ENCODE results near the gene TMEM218. TPM values are rescaled to one million over a fixed set of nuclear protein-coding genes. Genes with fewer than 3 reads are reported as not detected.

TMEM218 gene
- total and polyA plus RNA-seq, 8 donors, result 5.6 to 27.1 (median 10.0) TPM

GRCh38 chr11:125084761-125085231 lies 26.6 kb downstream of the TMEM218 start:
- intact Hi-C loops (cut with DNase I), result no loop called here
- no peaks in the 10 kb centered on the region for H3K9me3 ChIP-seq
- TF ChIP-seq CTCF (IDR thresholded peaks at IDR 0.05), result no peak
- no peak for FAIRE-seq
- no peak overlapping the region for H3K27ac ChIP-seq
- no peaks in the 10 kb centered on the region for H3K4me1 ChIP-seq
- H3K4me3 ChIP-seq, result no peak overlapping the region
- ATAC-seq, result no peak
- no peaks in the 10 kb centered on the region for H3K36me3 ChIP-seq
- H3K27me3 ChIP-seq, result no peaks in the 10 kb centered on the region
- DNase-seq, result peak in 1 of 6 donors; percentile 42
- WGBS, 2 donors, result 65 to 74% methylated on average over 8 of the region's 8 CpGs

- H3K4me3 ChIP-seq, result no peak overlapping the region
- no peaks in the 10 kb centered on the region for H3K9me3 ChIP-seq
- FAIRE-seq (no peak), DNase-seq (peak in 2 of 6 donors; percentile 49 to 60), ATAC-seq (no peak)
- 81 to 85% methylated on average over 11 of the region's 11 CpGs for WGBS, 2 donors
- H3K27me3 ChIP-seq, result no peaks in the 10 kb centered on the region
- H3K36me3 ChIP-seq, result no peaks in the 10 kb centered on the region
- H3K27ac ChIP-seq, result no peak overlapping the region
- intact Hi-C loops (cut with DNase I), result no loop called here
- TF ChIP-seq CTCF (IDR thresholded peaks at IDR 0.05), result no peak
- H3K4me1 ChIP-seq, result no peaks in the 10 kb centered on the region
These were observed 27.4 kb downstream of the TMEM218 start for GRCh38 chr11:125084057-125084416.

- Histone ChIP-seq H3K9me3 (no peaks in the 10 kb centered on the region), H3K4me1 (no peaks in the 10 kb centered on the region), H3K4me3 (no peak overlapping the region), H3K36me3 (no peaks in the 10 kb centered on the region), H3K27me3 (no peaks in the 10 kb centered on the region), H3K27ac (no peak overlapping the region)
- 51 to 62% methylated on average over 11 of the region's 11 CpGs for WGBS, 2 donors
- FAIRE-seq (no peak), DNase-seq (no peak), ATAC-seq (no peak)
- intact Hi-C loops (cut with DNase I), result no loop called here
- TF ChIP-seq CTCF (IDR thresholded peaks at IDR 0.05), result no peak
These were observed 27.9 kb downstream of the TMEM218 start for GRCh38 chr11:125083312-125084056.

- no peaks in the 10 kb centered on the region for H3K4me1 ChIP-seq
- 58 to 77% methylated on average over 10 of the region's 10 CpGs for WGBS, 2 donors
- H3K27me3 ChIP-seq, result no peaks in the 10 kb centered on the region
- ATAC-seq, result peak in 1 of 4 donors; percentile 21
- peak in 1 of 6 donors; percentile 33 for DNase-seq
- H3K4me3 ChIP-seq, result no peak overlapping the region
- no peaks in the 10 kb centered on the region for H3K9me3 ChIP-seq
- no peak for TF ChIP-seq CTCF (IDR thresholded peaks at IDR 0.05)
- no peak overlapping the region for H3K27ac ChIP-seq
- no peak for FAIRE-seq
- intact Hi-C loops (cut with DNase I), result no loop called here
- no peaks in the 10 kb centered on the region for H3K36me3 ChIP-seq
These were observed 28.7 kb downstream of the TMEM218 start for GRCh38 chr11:125082611-125083311.

GRCh38 chr11:125082040-125082439 lies 29.4 kb downstream of the TMEM218 start:
- no peaks in the 10 kb centered on the region for H3K4me1 ChIP-seq
- intact Hi-C loops (cut with DNase I), result no loop called here
- no peak for FAIRE-seq
- no peaks in the 10 kb centered on the region for H3K27me3 ChIP-seq
- ATAC-seq, result no peak
- no peak overlapping the region for H3K27ac ChIP-seq
- no peaks in the 10 kb centered on the region for H3K36me3 ChIP-seq
- DNase-seq, result no peak
- 58 to 75% methylated on average over 5 of the region's 5 CpGs for WGBS, 2 donors
- H3K4me3 ChIP-seq, result no peak overlapping the region
- no peak for TF ChIP-seq CTCF (IDR thresholded peaks at IDR 0.05)
- H3K9me3 ChIP-seq, result no peaks in the 10 kb centered on the region

Measured in pancreas (tissue), 10 donors.